Panc1 (cell line): ENCODE measurements around the gene NCKAP5. TPM values are rescaled to one million over a fixed set of nuclear protein-coding genes. Genes with fewer than 3 reads are reported as not detected.

Experiments used
- ATAC-seq: fragments of 200-7000 bp; cut with Tn5 transposase; 2 replicates; pipeline ENCODE4 v1.9.1; 2020; ENCODE audit warnings: mild to moderate bottlenecking, moderate library complexity
- BruUV-seq: library from RNA; stranded (reverse); fragments of 400-500 nt; replicated peaks from 2 replicates; lab custom pipeline; 2021; lab: Mats Ljungman, UMichigan
- CTCF ChIA-PET: fragments of 300-600 bp; sonication (Branson Sonifier 250); formaldehyde crosslinking; loops from one replicate; lab custom pipeline; 2022; ENCODE audit warnings: antibody characterized with exemption; lab: Charles Lee
- POLR2A ChIA-PET: fragments of 300-600 bp; sonication (Branson Sonifier 250); formaldehyde crosslinking; loops from one replicate; lab custom pipeline; 2022; ENCODE audit warnings: antibody characterized with exemption; lab: Charles Lee
- DNase-seq: peaks from one replicate; pipeline ENCODE4 v3.0.0-alpha.2; 2010; ENCODE audit warnings: low read depth, low spot score
- H3K27ac ChIP-seq: 2 replicates; pipeline ENCODE4 v1.5.1; 2011; ENCODE audit warnings: mild to moderate bottlenecking, low read length, inconsistent platforms
- H3K27me3 ChIP-seq: fragments of 200-500 bp; sonication (Bioruptor generic); 2 replicates; pipeline ENCODE4 v1.6.0; 2014; ENCODE audit warnings: low read length, inconsistent platforms; ENCODE audit not compliant: control insufficient read depth, insufficient read depth
- H3K36me3 ChIP-seq: fragments of 200-500 bp; sonication (Bioruptor generic); 2 replicates; pipeline ENCODE4 v1.5.1; 2014; ENCODE audit warnings: inconsistent platforms, mild to moderate bottlenecking, low read length, moderate library complexity; ENCODE audit not compliant: control insufficient read depth, insufficient read depth
- H3K4me1 ChIP-seq: 2 replicates; pipeline ENCODE4 v1.5.1; 2011; ENCODE audit warnings: inconsistent platforms, mild to moderate bottlenecking, low read length, moderate library complexity; ENCODE audit not compliant: control insufficient read depth, insufficient read depth
- H3K4me3 ChIP-seq, 2 experiments: 2 replicates each; pipeline ENCODE4 v1.5.1; 2011 to 2012; ENCODE audit warnings: low read depth in 2 of 2, low read length in 2 of 2, mild to moderate bottlenecking in 2 of 2, inconsistent platforms in 1 of 2, moderate library complexity in 1 of 2
- H3K9me3 ChIP-seq: fragments of 200-500 bp; sonication (Bioruptor generic); 2 replicates; pipeline ENCODE4 v1.5.1; 2014; ENCODE audit warnings: low read depth, mild to moderate bottlenecking, inconsistent platforms, low read length, moderate library complexity; ENCODE audit not compliant: control insufficient read depth, insufficient read depth
- POLR2AphosphoS5 ChIP-seq: IDR thresholded peaks from 2 replicates; pipeline ENCODE4 v1.6.1; 2012; ENCODE audit warnings: mild to moderate bottlenecking, low read depth, low read length, moderate library complexity
- SIN3A ChIP-seq: IDR thresholded peaks from 2 replicates; pipeline ENCODE4 v1.6.1; 2012; ENCODE audit warnings: low read depth, mild to moderate bottlenecking, low read length, moderate library complexity, borderline replicate concordance; ENCODE audit not compliant: insufficient read depth
- TCF7L2 ChIP-seq: IDR thresholded peaks from 2 replicates; pipeline ENCODE4 v1.6.1; 2011; ENCODE audit warnings: mild to moderate bottlenecking, low read depth, low read length, inconsistent platforms
- in situ Hi-C: cut with HindIII; loops from 2 replicates; pipeline ENCODE4 v1.10.0; 2016; ENCODE audit warnings: low sequenced_read_pairs, low pct_unique_long_range_greater_than_20kb
- intact Hi-C: fragments of 100-400 bp; cut with micrococcal nuclease; formaldehyde crosslinking; loops from one replicate; pipeline ENCODE4 v1.10.0; 2022; ENCODE audit not compliant: unreplicated experiment
- total RNA-seq: library from RNA; stranded (reverse); gene quantifications from one replicate; pipeline ENCODE4 v1.2.1, GENCODE V29; 2021; ENCODE audit not compliant: unreplicated experiment
- TF ChIP-seq, protein P1 (sequence below), 2 experiments: IDR thresholded peaks; 2 replicates each; pipeline ENCODE4 v1.6.1; 2011 to 2012; ENCODE audit warnings: low read depth in 2 of 2, control low read depth in 1 of 2, low read length in 1 of 2, mild to moderate bottlenecking in 1 of 2, moderate library complexity in 1 of 2; ENCODE audit not compliant: insufficient read depth in 1 of 2
- TF ChIP-seq, protein P2 (sequence below): fragments of 450-650 bp; IDR thresholded peaks from 2 replicates; pipeline ENCODE4 v1.5.1; 2017; ENCODE audit warnings: mild to moderate bottlenecking

The NCKAP5 gene
- total RNA-seq, 1 experiment from 2014 or later = 0.10 TPM

DNA sequence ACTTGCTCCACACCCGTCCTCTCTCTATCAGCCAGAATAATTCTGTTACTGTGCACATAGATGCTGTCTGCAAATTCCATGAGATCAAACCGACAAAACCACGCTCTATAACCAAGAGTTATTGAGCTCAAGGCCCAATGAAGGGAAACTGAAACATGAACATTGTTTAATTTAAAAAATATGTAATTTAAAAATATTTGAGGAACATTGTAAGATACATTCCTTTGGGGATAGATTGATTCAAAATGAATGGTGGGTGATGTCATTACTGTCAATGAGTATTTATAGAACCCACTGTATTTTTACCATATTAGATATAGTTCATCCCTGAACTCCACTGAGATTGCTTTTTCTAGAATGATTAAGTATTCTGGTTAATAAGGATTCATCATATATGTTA is 50.4 kb downstream of the NCKAP5 start:
- Histone ChIP-seq H3K36me3 (no peaks in the 10 kb centered on the region), H3K4me1 (no peaks in the 10 kb centered on the region), H3K4me3 (no peak overlapping the region), H3K27ac (no peak overlapping the region), H3K27me3 (no peaks in the 10 kb centered on the region), H3K9me3 (no peaks in the 10 kb centered on the region)
- intact Hi-C loops = no loop called here
- in situ Hi-C loops = no loop called here
- CTCF ChIA-PET = interaction anchor here (0.6 kb wide), 1 partner anchor 327 kb away, joined by 3 read pairs; no protein-coding TSS in a partner anchor
- DNase-seq = no peak
- ATAC-seq = no peak
- no TSS peak for BruUV-seq
- POLR2A ChIA-PET = no interaction called here
- TF ChIP-seq TCF7L2 = no peak
- TF ChIP-seq SIN3A = no peak
- TF ChIP-seq, protein P1, sequence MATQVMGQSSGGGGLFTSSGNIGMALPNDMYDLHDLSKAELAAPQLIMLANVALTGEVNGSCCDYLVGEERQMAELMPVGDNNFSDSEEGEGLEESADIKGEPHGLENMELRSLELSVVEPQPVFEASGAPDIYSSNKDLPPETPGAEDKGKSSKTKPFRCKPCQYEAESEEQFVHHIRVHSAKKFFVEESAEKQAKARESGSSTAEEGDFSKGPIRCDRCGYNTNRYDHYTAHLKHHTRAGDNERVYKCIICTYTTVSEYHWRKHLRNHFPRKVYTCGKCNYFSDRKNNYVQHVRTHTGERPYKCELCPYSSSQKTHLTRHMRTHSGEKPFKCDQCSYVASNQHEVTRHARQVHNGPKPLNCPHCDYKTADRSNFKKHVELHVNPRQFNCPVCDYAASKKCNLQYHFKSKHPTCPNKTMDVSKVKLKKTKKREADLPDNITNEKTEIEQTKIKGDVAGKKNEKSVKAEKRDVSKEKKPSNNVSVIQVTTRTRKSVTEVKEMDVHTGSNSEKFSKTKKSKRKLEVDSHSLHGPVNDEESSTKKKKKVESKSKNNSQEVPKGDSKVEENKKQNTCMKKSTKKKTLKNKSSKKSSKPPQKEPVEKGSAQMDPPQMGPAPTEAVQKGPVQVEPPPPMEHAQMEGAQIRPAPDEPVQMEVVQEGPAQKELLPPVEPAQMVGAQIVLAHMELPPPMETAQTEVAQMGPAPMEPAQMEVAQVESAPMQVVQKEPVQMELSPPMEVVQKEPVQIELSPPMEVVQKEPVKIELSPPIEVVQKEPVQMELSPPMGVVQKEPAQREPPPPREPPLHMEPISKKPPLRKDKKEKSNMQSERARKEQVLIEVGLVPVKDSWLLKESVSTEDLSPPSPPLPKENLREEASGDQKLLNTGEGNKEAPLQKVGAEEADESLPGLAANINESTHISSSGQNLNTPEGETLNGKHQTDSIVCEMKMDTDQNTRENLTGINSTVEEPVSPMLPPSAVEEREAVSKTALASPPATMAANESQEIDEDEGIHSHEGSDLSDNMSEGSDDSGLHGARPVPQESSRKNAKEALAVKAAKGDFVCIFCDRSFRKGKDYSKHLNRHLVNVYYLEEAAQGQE (IDR thresholded peaks at IDR 0.05; ENCODE audit: insufficient read depth in 1 of 2, low read depth in 2 of 2, low read length in 1 of 2) = no peak
- TF ChIP-seq, protein P2, sequence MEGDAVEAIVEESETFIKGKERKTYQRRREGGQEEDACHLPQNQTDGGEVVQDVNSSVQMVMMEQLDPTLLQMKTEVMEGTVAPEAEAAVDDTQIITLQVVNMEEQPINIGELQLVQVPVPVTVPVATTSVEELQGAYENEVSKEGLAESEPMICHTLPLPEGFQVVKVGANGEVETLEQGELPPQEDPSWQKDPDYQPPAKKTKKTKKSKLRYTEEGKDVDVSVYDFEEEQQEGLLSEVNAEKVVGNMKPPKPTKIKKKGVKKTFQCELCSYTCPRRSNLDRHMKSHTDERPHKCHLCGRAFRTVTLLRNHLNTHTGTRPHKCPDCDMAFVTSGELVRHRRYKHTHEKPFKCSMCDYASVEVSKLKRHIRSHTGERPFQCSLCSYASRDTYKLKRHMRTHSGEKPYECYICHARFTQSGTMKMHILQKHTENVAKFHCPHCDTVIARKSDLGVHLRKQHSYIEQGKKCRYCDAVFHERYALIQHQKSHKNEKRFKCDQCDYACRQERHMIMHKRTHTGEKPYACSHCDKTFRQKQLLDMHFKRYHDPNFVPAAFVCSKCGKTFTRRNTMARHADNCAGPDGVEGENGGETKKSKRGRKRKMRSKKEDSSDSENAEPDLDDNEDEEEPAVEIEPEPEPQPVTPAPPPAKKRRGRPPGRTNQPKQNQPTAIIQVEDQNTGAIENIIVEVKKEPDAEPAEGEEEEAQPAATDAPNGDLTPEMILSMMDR = no peak
- no peak for TF ChIP-seq POLR2AphosphoS5

DNA sequence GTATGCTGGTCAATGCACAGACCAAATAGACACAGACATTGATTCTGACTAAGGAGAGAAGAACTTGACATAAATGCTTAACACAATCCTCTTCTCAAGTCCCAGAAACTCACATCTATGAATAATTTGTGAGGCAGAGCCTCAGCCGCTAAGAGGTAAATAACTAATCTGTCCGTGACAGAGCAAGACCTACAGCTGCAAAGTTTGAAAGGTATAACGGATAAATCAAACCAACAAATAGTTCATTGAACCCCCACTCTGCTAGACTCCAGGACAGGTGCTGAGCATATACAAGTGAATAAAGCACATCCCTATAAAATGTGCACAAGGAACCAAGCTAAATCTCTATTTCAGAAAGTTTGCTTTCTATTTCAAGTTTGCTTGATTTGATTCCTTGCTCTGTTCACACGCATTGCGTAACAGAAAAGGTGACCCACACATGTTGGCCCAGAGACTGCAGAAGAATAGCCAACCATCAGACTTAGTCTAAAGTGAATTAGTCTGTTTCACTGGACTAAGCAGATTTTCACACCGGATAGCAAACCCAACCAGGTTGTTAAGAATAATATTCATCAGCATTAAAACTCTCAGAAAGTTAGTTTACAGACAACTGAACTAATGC is 51.7 kb downstream of the NCKAP5 start:
- no TSS peak for BruUV-seq
- no peaks in the 10 kb centered on the region for H3K4me1 ChIP-seq
- TF ChIP-seq POLR2AphosphoS5 = no peak
- TF ChIP-seq, protein P2 = no peak
- no peak for TF ChIP-seq SIN3A
- TF ChIP-seq, protein P1 (IDR thresholded peaks at IDR 0.05; ENCODE audit: insufficient read depth in 1 of 2, low read depth in 2 of 2, low read length in 1 of 2) = no peak
- TF ChIP-seq TCF7L2 = no peak
- in situ Hi-C loops (no loop called here), intact Hi-C loops (no loop called here)
- ChIA-PET CTCF (no interaction called here), POLR2A (no interaction called here)
- no peak overlapping the region for H3K4me3 ChIP-seq
- H3K36me3 ChIP-seq = no peaks in the 10 kb centered on the region
- DNase-seq (no peak), ATAC-seq (no peak)
- no peaks in the 10 kb centered on the region for H3K9me3 ChIP-seq
- H3K27me3 ChIP-seq = no peaks in the 10 kb centered on the region
- H3K27ac ChIP-seq = no peak overlapping the region
